Fibroblast of the aortic adventitia (primary cell): ENCODE results near the gene TRAK1. TPM values are rescaled to one million over a fixed set of nuclear protein-coding genes. Genes with fewer than 3 reads are reported as not detected.

Experiments used
- DNase-seq: peaks from one replicate; pipeline ENCODE4 v3.0.0-alpha.2; 2010; ENCODE audit warnings: low read depth
- H3K4me3 ChIP-seq: 2 replicates; pipeline ENCODE4 v1.5.1; 2011; ENCODE audit warnings: low read depth, mild to moderate bottlenecking, control low read depth, low read length, moderate library complexity
- CTCF ChIP-seq: IDR thresholded peaks from 2 replicates; pipeline ENCODE4 v1.5.1; 2011; ENCODE audit warnings: mild to moderate bottlenecking, low read length, control low read depth, inconsistent platforms; ENCODE audit not compliant: insufficient read depth
- total RNA-seq: library from RNA; depleted of rRNA; stranded (reverse); fragments of >200 nt; gene quantifications from 2 replicates; pipeline ENCODE4 v1.2.3, GENCODE V29; 2012; ENCODE audit warnings: low replicate concordance

The TRAK1 gene
- total RNA-seq, 1 donor = 51.6 TPM

GRCh38 chr3:42152193-42152592 lies 61.0 kb downstream of the TRAK1 start:
- no peak overlapping the region for H3K4me3 ChIP-seq
- no peak for DNase-seq
- no peak for TF ChIP-seq CTCF

GRCh38 chr3:42153039-42153438 lies 61.9 kb downstream of the TRAK1 start:
- no peak overlapping the region for H3K4me3 ChIP-seq
- TF ChIP-seq CTCF = no peak
- no peak for DNase-seq

GRCh38 chr3:42157540-42158538 lies 66.7 kb downstream of the TRAK1 start:
- H3K4me3 ChIP-seq = no peak overlapping the region
- TF ChIP-seq CTCF = no peak
- DNase-seq = no peak

GRCh38 chr3:42159147-42159546 lies 68.0 kb downstream of the TRAK1 start:
- H3K4me3 ChIP-seq = no peak overlapping the region
- no peak for DNase-seq
- TF ChIP-seq CTCF = no peak

- H3K4me3 ChIP-seq = peak overlapping the region; percentile 38
- TF ChIP-seq CTCF = no peak
- DNase-seq = no peak
Observed at GRCh38 chr3:42159706-42160472, 68.7 kb downstream of the TRAK1 start.

- TF ChIP-seq CTCF = no peak
- DNase-seq = peak; percentile 46
- no peak overlapping the region for H3K4me3 ChIP-seq
Observed at GRCh38 chr3:42161050-42161935, 70.1 kb downstream of the TRAK1 start.
